Skeletal muscle satellite cell (primary cell): ENCODE results near the gene FAM131B. TPM values are rescaled to one million over a fixed set of nuclear protein-coding genes. Genes with fewer than 3 reads are reported as not detected.
A peak's percentile ranks its signal among the peaks of the same experiment; 100 is the strongest.
"Not testable (repeated sequence)": the region's sequence is repeated elsewhere in the genome, so short reads cannot be mapped to it uniquely, and the experiment has no call there.

Experiments
- H3K27me3 ChIP-seq: 2 replicates; pipeline ENCODE4 v1.7.0; 2013; ENCODE audit warnings: low read length; ENCODE audit not compliant: control insufficient read depth, insufficient read depth
- H3K36me3 ChIP-seq: 2 replicates; pipeline ENCODE4 v1.7.0; 2013; ENCODE audit warnings: mild to moderate bottlenecking, control low read depth, low read length; ENCODE audit not compliant: insufficient read depth
- H3K4me1 ChIP-seq: 2 replicates; pipeline ENCODE4 v1.7.0; 2013; ENCODE audit warnings: low read length; ENCODE audit not compliant: control insufficient read depth, insufficient read depth
- H3K4me2 ChIP-seq: 2 replicates; pipeline ENCODE4 v1.7.0; 2013; ENCODE audit warnings: mild to moderate bottlenecking, low read length
- H3K4me3 ChIP-seq: 2 replicates; pipeline ENCODE4 v1.7.0; 2013; ENCODE audit warnings: low read length
- H3K9ac ChIP-seq: 2 replicates; pipeline ENCODE4 v1.7.0; 2013; ENCODE audit warnings: mild to moderate bottlenecking, low read depth, low read length, moderate library complexity
- H3K9me3 ChIP-seq: replicated peaks from 2 replicates; pipeline ENCODE4 v1.7.0; 2013; ENCODE audit warnings: mild to moderate bottlenecking, control low read depth, low read length
- total RNA-seq: library from RNA; depleted of rRNA; stranded (reverse); fragments of >200 nt; gene quantifications from 2 replicates; pipeline ENCODE4 v1.2.3, GENCODE V29; 2012; rRNA removed

Gene FAM131B
- 0.51 and 0.66 TPM in 2 replicates for total RNA-seq

- Histone ChIP-seq H3K4me1 (peaks cover 3% of the 10 kb centered on the region), H3K9ac (no peak within 1 kb of the TSS), H3K9me3 (no peaks in the 10 kb centered on the region), H3K4me3 (peak within 1 kb of the TSS; percentile 76), H3K27me3 (peaks cover 41% of the 10 kb centered on the region), H3K4me2 (peak within 1 kb of the TSS; percentile 96), H3K36me3 (no peaks in the 10 kb centered on the region)
Measured at GRCh38 chr7:143362131-143363015, at the start of gene FAM131B. Gene FAM131B, minus strand, starts transcription at chr7:143362713. Its CDS starts 110 bp downstream, at chr7:143362603.

GRCh38 chr7:143411976-143412708 lies 49.6 kb upstream of the FAM131B start:
- Histone ChIP-seq H3K4me2 (no peak overlapping the region), H3K27me3 (no peaks in the 10 kb centered on the region), H3K9me3 (no peaks in the 10 kb centered on the region), H3K4me1 (peaks cover 28% of the 10 kb centered on the region), H3K36me3 (no peaks in the 10 kb centered on the region), H3K4me3 (no peak overlapping the region), H3K9ac (no peak overlapping the region)

- H3K9me3 ChIP-seq = no peaks in the 10 kb centered on the region
- H3K36me3 ChIP-seq = no peaks in the 10 kb centered on the region
- no peak overlapping the region for H3K9ac ChIP-seq
- peak overlapping the region; percentile 8 for H3K4me2 ChIP-seq
- no peaks in the 10 kb centered on the region for H3K27me3 ChIP-seq
- H3K4me1 ChIP-seq = peaks cover 19% of the 10 kb centered on the region
- no peak overlapping the region for H3K4me3 ChIP-seq
Measured at GRCh38 chr7:143410521-143411004, 48.0 kb upstream of the FAM131B start.

GRCh38 chr7:143408686-143409561 lies 46.4 kb upstream of the FAM131B start, which contains the start of gene EPHA1:
Gene EPHA1, minus strand, starts transcription at chr7:143408856. Its CDS starts 51 bp downstream, at chr7:143408805.
- Histone ChIP-seq H3K27me3 (no peaks in the 10 kb centered on the region), H3K9me3 (no peaks in the 10 kb centered on the region), H3K4me3 (no peak within 1 kb of the TSS), H3K4me2 (no peak within 1 kb of the TSS), H3K4me1 (peaks cover 11% of the 10 kb centered on the region), H3K9ac (no peak within 1 kb of the TSS), H3K36me3 (no peaks in the 10 kb centered on the region)

- no peaks in the 10 kb centered on the region for H3K27me3 ChIP-seq
- no peaks in the 10 kb centered on the region for H3K36me3 ChIP-seq
- H3K9ac ChIP-seq = no peak overlapping the region
- H3K9me3 ChIP-seq = no peaks in the 10 kb centered on the region
- peaks cover 11% of the 10 kb centered on the region for H3K4me1 ChIP-seq
- H3K4me3 ChIP-seq = no peak overlapping the region
- H3K4me2 ChIP-seq = no peak overlapping the region
Measured at GRCh38 chr7:143408252-143408685, 45.8 kb upstream of the FAM131B start.

- Histone ChIP-seq H3K4me3 (no peak overlapping the region), H3K9ac (no peak overlapping the region)
Measured at GRCh38 chr7:143407287-143408251, 45.1 kb upstream of the FAM131B start.

GRCh38 chr7:143406002-143406357 lies 43.5 kb upstream of the FAM131B start:
- no peaks in the 10 kb centered on the region for H3K27me3 ChIP-seq

More at GRCh38 chr7:143407287-143408251, 45.1 kb upstream of the FAM131B start:
- H3K9me3 ChIP-seq = no peaks in the 10 kb centered on the region
- no peak overlapping the region for H3K4me2 ChIP-seq
- peaks cover 11% of the 10 kb centered on the region for H3K4me1 ChIP-seq
- no peaks in the 10 kb centered on the region for H3K36me3 ChIP-seq
- H3K27me3 ChIP-seq = no peaks in the 10 kb centered on the region

GRCh38 chr7:143405173-143406001 lies 42.9 kb upstream of the FAM131B start:
- H3K27me3 ChIP-seq = no peaks in the 10 kb centered on the region
- H3K4me2 ChIP-seq = no peak overlapping the region
- no peaks in the 10 kb centered on the region for H3K9me3 ChIP-seq
- no peaks in the 10 kb centered on the region for H3K36me3 ChIP-seq
- H3K4me3 ChIP-seq = no peak overlapping the region
- H3K4me1 ChIP-seq = peaks cover 6% of the 10 kb centered on the region
- no peak overlapping the region for H3K9ac ChIP-seq

More at GRCh38 chr7:143406002-143406357, 43.5 kb upstream of the FAM131B start:
- Histone ChIP-seq H3K9me3 (no peaks in the 10 kb centered on the region), H3K9ac (no peak overlapping the region), H3K4me2 (no peak overlapping the region), H3K4me3 (no peak overlapping the region), H3K4me1 (peaks cover 11% of the 10 kb centered on the region), H3K36me3 (no peaks in the 10 kb centered on the region)

- H3K4me1 ChIP-seq, H3K9me3 ChIP-seq, H3K27me3 ChIP-seq, H3K4me3 ChIP-seq, H3K9ac ChIP-seq, H3K4me2 ChIP-seq, H3K36me3 ChIP-seq: not testable (repeated sequence)
Measured at GRCh38 chr7:143402233-143402632, 39.7 kb upstream of the FAM131B start.
